GM18951 (cell line): Measurements from ENCODE around the gene CWF19L1.
A peak's percentile ranks its signal among the peaks of the same experiment; 100 is the strongest.

Source experiments
- POLR2A ChIP-seq: IDR thresholded peaks from 4 replicates; pipeline ENCODE4 v1.6.1; 2011; ENCODE audit warnings: mild to moderate bottlenecking; ENCODE audit not compliant: insufficient read length, insufficient read depth; ENCODE audit errors: extremely low read depth
- in situ Hi-C: fragments of 300-500 bp; cut with MboI; formaldehyde crosslinking; loops from one replicate; pipeline ENCODE4 v1.12.0; 2022; ENCODE audit warnings: low sequenced_read_pairs, mixed read lengths, inconsistent platforms; ENCODE audit not compliant: unreplicated experiment

CWF19L1 gene

DNA sequence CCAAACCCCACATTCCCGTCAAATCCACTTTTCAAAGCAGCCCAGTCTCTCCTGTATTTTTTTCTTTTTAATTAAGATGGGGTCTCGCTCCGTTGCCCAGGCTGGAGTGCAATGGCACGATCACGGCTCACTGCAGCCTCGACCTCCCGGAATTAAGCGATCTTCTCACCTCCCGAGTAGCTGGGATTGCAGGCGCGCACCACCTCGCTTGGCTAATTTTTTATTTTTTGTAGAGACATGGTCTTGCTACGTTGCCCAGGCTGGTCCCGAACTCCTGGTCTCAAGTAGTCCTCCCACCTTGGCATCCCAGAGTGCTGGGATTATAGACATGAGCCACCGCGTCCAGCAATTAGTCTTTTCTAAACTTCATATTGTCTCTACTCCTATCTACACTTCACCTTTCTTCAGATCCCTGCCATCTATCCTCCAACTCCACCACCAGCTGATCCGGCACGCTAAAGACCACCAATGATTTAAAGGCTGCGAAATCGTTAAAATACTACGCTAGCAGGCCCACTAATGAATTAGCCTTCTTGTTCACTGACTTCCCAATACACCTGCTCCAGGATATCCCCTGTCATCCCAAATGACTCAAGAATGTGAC, 37.5 kb downstream of the CWF19L1 start:
- in situ Hi-C loops: no loop called here
- no peak for TF ChIP-seq POLR2A

DNA sequence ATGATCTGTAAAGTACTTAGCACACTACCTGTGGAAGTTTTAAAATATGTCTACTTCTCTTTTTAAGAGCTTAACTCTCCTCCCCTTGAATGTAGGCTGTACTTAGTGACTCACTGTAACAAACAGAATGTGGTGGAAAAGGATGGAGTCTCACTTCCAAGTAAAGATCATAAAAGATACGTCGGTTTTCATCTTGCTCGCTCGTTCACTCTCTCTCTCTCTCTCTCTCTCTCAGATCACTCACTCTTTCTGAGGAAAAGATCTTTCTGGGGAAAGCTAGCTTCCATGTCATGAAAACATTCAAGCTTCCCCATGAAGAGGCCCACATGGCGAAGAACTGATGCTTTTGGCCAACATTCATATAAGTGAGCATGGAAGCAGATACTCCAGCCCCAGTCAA, 43.6 kb downstream of the CWF19L1 start:
- in situ Hi-C loops: no loop called here
- no peak for TF ChIP-seq POLR2A

DNA sequence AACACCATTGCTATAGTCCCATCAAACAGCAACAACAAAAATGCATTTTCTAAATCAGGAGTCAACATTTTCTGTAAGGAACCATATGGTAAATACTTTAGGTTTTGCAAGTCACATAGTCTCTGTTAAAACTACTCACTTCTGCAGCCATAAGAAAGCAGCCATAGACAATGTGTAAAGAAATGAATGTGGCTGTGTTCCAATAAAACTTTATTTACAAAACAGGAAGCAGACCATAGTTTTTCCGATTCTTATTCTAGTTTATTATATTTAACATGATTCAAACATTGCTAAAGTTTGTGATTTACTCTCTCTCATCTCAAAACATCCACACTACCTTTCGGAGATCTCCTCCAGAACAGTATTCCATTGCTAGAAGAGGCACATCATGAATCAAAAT, 44.9 kb downstream of the CWF19L1 start:
- in situ Hi-C loops: no loop called here

DNA sequence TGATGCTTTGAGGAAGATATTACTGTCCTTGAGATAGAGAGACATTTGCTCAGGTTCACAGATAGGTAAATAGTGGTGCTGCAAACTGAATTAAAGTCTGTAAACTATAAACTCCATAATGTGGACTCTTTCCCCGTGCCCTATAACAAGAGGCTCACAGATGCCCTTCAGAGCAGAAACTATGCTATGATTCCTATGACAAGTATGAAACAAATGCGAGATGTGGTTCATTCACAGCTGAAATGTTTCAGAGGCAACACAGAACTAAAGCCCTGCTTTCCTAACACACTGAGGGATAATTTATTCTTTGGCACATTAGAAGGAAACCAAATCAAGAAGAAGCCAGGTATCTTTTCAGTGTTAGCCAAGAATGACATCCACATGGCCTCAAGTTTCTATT, 51.4 kb downstream of the CWF19L1 start:
- TF ChIP-seq POLR2A: no peak
- in situ Hi-C loops: no loop called here

More for the DNA sequence above, 44.9 kb downstream of the CWF19L1 start:
- no peak for TF ChIP-seq POLR2A

DNA sequence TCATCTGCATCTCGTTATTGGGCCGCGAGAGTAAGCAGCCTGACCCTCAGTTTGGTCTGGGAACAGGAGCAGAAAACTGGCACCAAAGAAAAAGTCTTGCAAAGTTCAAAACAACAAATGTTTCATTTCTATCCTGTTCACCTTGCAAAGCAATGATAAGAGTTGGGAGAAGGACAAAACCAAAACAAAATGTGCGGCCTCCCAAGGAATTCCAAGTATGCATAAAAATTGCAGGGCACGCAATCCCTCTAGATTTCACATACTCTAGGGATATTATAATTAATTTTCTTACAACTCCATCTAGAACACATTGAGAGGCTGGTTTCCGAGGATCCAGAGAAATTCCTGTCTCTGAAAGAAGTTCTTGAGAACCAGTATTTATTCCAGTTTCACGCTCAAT, 58.1 kb downstream of the CWF19L1 start:
- in situ Hi-C loops: no loop called here
- no peak for TF ChIP-seq POLR2A

DNA sequence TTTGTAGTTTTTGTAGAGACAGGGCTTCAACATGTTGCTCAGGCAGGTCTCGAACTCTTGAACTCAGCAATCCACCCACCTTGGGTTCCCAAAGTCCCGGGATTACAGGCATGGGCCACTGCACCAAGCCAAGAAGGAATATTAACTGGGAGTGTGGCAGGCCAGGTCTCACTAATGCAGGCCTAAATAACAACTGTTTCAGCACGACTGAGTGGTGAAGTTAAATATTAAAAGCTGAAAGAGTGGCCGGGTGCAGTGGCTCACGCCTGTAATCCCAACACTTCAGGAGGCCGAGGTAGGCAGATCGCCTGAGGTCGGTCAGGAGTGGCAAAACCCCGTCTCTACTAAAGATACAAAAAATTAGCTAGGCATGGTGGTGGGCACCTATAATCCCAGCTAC, 59.2 kb downstream of the CWF19L1 start:
- in situ Hi-C loops: no loop called here

DNA sequence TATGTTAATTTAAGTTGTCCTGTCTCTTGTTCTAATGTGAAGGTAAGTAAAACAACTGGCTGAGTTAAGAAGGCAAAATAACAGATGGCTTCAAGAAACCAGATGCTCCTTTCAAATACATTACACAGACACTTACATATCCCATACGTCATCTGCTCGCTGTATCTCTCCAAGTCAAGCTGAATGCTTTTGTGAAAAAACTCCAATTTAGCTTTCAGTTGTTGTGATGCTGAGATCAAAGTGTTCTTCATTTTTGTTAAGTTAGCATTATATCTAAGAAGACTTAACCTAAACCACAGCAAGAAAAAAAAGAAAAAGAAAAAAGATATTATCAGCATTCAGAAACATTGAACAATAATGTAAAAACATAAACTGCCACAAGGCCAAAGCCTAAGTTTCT, 63.1 kb downstream of the CWF19L1 start:
- no peak for TF ChIP-seq POLR2A
- in situ Hi-C loops: no loop called here

More for the DNA sequence above, 59.2 kb downstream of the CWF19L1 start:
- TF ChIP-seq POLR2A: no peak

DNA sequence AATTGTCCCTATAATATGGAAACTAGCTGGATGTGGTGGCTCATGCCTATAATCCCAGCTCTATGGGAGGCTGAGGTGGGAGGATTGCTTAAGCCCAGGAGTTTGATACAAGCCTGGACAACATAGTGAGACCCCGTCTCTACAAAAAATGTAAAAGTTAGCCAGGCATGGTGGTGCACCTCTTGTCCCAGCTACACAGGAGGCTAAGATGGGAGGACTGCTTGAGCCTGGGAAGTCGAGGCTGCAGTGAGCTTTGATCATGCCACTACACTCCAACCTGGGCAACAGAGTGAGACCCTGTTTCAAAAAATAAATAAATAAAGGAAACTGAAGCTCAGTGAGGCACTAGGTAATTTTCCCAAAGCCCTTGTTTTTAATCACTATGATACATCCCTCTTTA, 65.9 kb downstream of the CWF19L1 start:
- in situ Hi-C loops: no loop called here
- TF ChIP-seq POLR2A: no peak

DNA sequence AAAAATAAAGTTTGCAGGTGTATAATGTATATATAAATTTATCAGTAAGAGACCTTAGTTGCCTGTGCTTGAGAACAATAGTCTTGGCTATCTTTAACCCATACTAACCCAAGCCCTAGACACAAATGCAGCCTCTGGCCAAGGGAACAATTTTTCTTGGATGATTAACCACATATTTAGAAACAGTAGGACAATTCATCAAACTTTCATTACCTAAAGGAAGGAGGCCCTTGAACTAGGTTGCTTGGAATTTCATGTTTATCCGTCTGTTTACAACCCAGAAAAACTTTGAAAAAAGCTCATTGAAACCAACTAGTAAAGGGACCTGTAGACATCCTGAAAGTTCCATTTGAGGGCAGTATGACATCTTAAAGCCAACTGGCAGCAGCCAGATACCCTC, 72.7 kb downstream of the CWF19L1 start:
- no peak for TF ChIP-seq POLR2A
- in situ Hi-C loops: no loop called here

DNA sequence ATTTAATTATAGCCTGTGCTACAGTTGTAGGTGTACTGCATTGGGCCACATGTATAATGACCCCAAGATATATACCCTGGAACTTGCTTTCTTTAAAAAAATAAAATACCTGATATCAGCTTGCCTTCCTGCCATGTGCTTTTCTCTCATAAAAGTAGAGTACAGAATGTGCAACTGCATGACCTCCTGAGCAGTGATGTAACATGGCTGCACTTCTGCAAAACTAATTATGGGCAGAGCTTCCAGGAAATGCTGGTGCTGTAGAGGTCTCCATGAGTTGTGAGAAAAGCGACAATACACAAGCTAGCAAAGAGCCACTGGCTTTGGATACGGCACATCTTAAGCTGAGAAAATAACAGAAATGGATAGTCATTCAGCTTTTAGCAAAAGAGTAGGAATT, 75.1 kb downstream of the CWF19L1 start:
- in situ Hi-C loops: no loop called here

DNA sequence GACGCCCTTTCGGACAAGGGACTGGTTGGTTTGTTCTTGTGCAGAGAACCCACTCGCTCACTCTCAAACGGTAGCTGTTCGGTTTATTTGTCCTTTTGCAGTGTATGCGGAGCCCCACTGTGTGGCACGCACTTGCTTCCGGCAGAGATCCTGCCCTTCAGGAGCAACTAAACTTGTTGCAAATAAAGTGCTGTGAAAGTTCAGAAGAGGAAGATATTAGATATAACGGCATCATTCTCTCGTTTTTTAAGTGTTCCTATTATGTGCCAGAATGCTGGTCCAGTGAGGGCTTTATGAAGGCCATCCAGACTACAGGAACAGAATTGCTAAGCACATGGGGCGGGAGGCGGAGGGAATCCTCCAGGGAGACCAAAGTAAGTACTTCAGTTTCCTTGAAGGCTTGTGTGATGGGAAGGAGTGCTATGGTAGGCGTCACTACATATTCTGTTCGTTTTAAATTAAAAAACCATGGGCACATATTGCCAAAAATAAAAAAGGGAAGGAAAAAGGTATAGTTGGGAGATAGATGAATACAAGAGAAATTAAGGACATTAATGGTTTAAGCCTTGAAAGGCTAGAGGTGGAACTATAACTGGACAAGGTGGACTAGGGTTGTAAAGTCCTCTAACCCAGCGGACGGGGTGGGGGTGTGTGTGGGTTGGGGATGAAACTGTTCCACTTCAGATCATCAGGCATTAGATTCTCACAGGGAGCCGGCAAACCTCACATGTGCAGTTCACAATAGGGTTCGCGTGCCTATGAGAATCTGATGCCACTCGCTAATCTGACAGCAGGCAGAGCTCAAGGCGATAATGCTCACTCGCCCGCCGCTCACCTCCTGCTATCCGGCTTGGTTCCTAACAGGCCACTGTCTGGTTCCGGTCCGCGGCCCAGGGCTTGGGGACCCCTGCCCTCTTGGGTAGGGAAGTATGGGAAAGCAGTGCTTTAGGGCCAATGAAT, 80.9 kb downstream of the CWF19L1 start:
- no peak for TF ChIP-seq POLR2A
- in situ Hi-C loops: no loop called here

More for the DNA sequence above, 75.1 kb downstream of the CWF19L1 start:
- TF ChIP-seq POLR2A: no peak

DNA sequence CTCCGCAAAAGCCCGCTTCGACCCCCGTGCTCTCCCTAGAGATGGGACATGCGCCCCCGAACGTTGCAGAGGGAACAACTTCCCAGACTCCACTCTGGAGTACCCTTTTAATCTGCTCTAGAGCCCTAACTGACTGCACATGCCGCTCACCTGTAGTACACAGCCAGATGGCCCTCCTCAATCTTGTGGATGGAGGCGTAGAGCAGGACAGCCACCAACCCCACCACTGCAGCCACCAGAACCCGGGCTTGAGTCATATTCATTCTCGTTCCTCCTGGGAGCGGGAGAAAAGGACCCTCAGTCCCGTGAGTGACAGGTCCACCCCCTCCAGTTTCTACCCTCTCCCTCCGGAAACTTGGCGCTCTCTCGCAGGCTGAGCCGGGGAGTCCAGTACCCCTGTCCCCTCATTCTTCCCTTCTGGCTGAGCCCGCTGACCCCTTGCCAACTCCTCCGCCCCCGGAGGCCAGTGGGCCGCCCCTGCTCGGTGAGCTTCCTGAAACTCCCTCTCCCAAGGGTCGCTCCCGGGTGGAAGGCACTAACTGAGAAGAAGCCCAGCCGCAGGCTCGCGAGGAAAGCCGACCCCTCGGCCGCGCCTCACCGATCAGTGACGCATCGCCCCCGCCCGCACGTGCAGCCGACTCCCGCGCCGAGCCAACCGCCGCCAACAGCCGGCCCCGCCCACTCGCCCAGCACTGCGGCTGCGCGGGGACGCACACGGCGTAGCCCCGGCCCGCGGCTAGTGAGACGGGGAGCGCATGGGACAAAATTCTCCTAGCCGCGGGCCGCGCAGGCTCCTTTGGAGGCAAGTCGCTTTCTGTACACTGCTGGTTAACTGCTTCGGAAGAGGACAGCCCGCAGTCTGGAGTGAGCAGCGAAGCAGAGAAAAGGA, 81.8 kb downstream of the CWF19L1 start, which contains the start of gene ERLIN1:
TSS of gene ERLIN1 (minus strand) at position 666 of the 889 bp plus-strand sequence. CDS start at position 263, 403 bp downstream.
- in situ Hi-C loops: no loop called here
- peak; percentile 89 for TF ChIP-seq POLR2A

DNA sequence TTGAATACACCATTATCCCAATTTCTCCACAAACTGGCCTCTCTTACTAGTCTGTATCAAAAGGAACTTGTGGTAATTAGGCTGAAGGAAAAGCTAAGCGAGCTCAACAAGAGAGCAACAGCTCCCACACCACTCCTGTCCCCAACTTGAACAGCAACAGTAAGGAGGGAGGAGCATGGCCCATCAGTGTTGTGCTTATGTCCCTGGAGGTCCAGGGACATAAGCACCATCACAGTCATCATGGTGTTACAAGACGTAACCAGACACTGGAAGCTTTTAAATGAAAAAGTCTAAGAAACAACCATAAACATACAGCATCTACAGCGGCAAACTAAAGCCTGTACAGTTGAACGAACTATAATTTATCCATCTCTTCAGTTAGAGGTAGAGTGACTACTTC, 82.6 kb downstream of the CWF19L1 start:
- in situ Hi-C loops: no loop called here
- TF ChIP-seq POLR2A: no peak
